AG04450 (cell line): ENCODE results near the gene MPHOSPH8. TPM values are rescaled to one million over a fixed set of nuclear protein-coding genes. Genes with fewer than 3 reads are reported as not detected.

ENCODE experiments used
- CTCF ChIA-PET: fragments of 300-600, 350-600 bp; formaldehyde crosslinking; extraction: SDS; loops from one replicate; lab custom pipeline; 2022; ENCODE audit warnings: antibody characterized with exemption, inconsistent platforms; lab: Charles Lee
- POLR2A ChIA-PET: fragments of 350-600 bp; formaldehyde crosslinking; extraction: SDS; loops from one replicate; lab custom pipeline; 2021; ENCODE audit warnings: antibody characterized with exemption, inconsistent platforms; lab: Yijun Ruan, JAX
- DNase-seq: peaks from one replicate; pipeline ENCODE4 v3.0.0-alpha.2; 2011; ENCODE audit warnings: low read depth, low spot score
- H3K27ac ChIP-seq: one replicate; pipeline ENCODE4 v1.5.1; 2012; ENCODE audit warnings: low read depth, low read length, control low read depth
- H3K27me3 ChIP-seq: one replicate; pipeline ENCODE4 v1.6.0; 2012; ENCODE audit warnings: low read length; ENCODE audit not compliant: control insufficient read depth, insufficient read depth
- H3K4me3 ChIP-seq: 2 replicates; pipeline ENCODE4 v1.5.1; 2011; ENCODE audit warnings: mild to moderate bottlenecking, low read depth, low read length, control low read depth
- H3K9me3 ChIP-seq: 2 replicates; pipeline ENCODE4 v1.5.1; 2012; ENCODE audit warnings: low read length; ENCODE audit not compliant: control insufficient read depth, insufficient read depth
- polyA plus RNA-seq: library from polyadenylated mRNA; depleted of rRNA; stranded (reverse); fragments of >200 nt; gene quantifications from 2 replicates; pipeline ENCODE4 v1.2.3, GENCODE V29; 2011
- TF ChIP-seq, protein P1 (sequence below): IDR thresholded peaks from 2 replicates; pipeline ENCODE4 v1.5.1; 2011; ENCODE audit warnings: low read depth, low read length, control low read depth, inconsistent platforms

Gene MPHOSPH8
- polyA plus RNA-seq, 1 experiment, result 24.8 TPM

DNA sequence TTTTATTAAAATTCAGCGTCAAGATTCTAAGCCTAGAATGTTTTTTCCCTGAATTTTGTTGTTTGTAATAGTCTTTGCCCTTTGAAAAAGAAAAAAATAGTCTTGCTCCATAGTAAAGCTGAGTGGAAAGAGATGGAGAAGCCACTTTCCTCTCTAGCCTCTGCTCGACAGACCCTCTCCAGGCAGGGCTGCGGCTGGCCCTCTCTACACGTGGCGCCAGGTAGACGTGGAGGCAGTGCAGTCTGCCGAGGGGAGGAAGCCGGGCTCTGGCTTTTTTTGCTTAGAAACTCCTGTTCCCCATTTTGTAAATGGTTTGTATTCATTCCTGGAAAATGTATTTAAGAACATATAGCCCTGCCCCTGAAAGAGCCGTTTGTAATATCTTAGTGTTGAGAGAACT, 35.3 kb downstream of the MPHOSPH8 start:
- ChIA-PET POLR2A (no interaction called here), CTCF (interaction anchor here (0.6 kb wide), 1 partner anchor 376 kb away, joined by 6 read pairs; no protein-coding TSS in a partner anchor)
- TF ChIP-seq, protein P1, sequence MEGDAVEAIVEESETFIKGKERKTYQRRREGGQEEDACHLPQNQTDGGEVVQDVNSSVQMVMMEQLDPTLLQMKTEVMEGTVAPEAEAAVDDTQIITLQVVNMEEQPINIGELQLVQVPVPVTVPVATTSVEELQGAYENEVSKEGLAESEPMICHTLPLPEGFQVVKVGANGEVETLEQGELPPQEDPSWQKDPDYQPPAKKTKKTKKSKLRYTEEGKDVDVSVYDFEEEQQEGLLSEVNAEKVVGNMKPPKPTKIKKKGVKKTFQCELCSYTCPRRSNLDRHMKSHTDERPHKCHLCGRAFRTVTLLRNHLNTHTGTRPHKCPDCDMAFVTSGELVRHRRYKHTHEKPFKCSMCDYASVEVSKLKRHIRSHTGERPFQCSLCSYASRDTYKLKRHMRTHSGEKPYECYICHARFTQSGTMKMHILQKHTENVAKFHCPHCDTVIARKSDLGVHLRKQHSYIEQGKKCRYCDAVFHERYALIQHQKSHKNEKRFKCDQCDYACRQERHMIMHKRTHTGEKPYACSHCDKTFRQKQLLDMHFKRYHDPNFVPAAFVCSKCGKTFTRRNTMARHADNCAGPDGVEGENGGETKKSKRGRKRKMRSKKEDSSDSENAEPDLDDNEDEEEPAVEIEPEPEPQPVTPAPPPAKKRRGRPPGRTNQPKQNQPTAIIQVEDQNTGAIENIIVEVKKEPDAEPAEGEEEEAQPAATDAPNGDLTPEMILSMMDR, result no peak
- Histone ChIP-seq H3K9me3 (no peaks in the 10 kb centered on the region; the same call in 1 of the 2 replicates), H3K4me3 (no peak overlapping the region), H3K27me3 (no peaks in the 10 kb centered on the region), H3K27ac (no peak overlapping the region)
- DNase-seq, result no peak

DNA sequence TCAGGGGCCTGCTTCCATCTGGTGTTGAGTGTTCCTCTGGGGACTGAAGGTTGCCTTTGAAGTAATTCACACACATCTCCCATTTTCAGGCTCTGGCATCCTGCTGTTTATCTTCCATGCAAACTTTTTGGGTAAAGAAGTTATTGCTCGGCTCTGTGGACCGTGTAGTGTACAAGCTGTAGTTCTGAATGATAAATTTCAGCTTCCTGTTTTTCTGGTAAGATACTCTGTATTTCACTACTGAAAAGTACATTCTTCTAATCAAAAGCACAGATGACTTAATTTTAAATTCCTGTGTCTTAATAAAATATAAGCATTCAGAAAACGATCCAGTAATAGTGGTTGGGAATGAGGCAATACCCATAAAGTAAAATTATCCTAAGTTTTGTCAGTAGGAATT, 36.7 kb downstream of the MPHOSPH8 start:
- TF ChIP-seq, protein P1, result no peak
- no peak for DNase-seq
- ChIA-PET POLR2A (no interaction called here), CTCF (no interaction called here)
- H3K4me3 ChIP-seq, result no peak overlapping the region
- no peak overlapping the region for H3K27ac ChIP-seq
- H3K9me3 ChIP-seq, result no peaks in the 10 kb centered on the region
- H3K27me3 ChIP-seq, result no peaks in the 10 kb centered on the region

DNA sequence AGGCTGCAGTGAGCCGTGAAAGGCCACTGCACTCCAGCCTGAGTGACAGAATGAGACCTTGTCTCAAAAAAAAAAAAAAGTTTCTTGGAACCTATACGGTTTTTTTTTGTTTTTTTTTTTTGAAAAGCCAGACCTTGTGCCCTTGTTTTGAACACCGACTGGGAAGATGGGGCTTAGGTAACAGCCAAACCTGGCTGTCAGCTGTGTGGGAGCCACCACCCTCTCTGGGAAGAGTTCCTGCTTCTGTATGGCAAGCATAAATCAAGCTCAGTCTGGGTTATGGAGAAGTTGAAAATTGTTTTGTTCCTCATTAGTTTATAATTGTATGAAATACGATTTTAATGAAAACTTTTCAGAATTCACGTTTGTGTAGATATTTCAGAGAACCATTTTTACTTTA, 39.5 kb downstream of the MPHOSPH8 start:
- no peak overlapping the region for H3K27ac ChIP-seq

DNA sequence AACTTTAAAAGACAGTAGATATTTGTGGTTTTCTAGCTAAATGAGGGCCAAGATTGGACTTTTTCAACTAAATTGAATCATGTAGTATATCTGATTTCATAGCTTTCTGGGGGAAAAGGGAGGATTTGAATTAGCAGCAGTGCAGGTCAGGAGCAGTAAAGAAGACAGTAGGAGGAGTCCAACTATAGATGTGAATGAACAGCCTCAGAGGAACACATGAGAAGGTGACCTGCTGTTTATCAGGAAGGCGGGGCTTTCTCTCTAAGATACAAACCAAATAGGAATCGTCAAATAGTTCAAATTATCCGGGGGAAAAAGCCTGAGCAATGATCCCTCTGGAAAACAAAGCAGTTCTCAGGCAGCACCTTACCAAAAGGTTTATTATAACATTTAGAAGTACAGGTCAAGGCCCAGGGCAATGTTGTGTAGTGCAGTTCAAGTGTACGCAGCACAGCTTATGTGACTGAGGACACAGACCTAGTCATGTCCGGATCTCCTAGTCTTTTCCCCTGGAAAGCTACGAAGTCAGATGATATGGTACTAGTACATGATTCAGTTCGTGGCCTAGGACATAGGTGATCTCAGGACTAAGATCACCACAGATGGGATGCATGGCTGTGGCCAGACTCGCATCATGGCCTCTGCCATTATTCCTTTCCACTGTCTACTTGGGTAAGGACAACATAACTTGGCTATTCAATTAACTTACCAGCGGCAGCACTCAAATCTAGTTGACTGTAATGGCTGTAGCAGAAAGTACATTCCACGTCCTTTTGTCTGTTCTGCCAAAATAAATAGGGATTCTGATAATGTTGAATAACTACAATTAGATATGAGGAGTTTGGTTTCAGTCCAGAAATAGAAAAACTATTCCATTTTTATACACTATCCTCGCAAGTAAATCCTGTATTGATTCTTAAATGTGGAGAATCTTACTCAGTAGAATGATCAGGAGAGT, 40.3 kb downstream of the MPHOSPH8 start:
- CTCF ChIA-PET, result no interaction called here
- DNase-seq, result no peak
- TF ChIP-seq, protein P1, result no peak
- H3K4me3 ChIP-seq, result no peak overlapping the region
- POLR2A ChIA-PET, result no interaction called here
- no peak overlapping the region for H3K27ac ChIP-seq
- no peaks in the 10 kb centered on the region for H3K27me3 ChIP-seq
- no peaks in the 10 kb centered on the region for H3K9me3 ChIP-seq

More for the DNA sequence above, 39.5 kb downstream of the MPHOSPH8 start:
- Histone ChIP-seq H3K27me3 (no peaks in the 10 kb centered on the region), H3K9me3 (no peaks in the 10 kb centered on the region), H3K4me3 (no peak overlapping the region)
- CTCF ChIA-PET, result no interaction called here
- POLR2A ChIA-PET, result no interaction called here
- TF ChIP-seq, protein P1, result no peak
- no peak for DNase-seq

DNA sequence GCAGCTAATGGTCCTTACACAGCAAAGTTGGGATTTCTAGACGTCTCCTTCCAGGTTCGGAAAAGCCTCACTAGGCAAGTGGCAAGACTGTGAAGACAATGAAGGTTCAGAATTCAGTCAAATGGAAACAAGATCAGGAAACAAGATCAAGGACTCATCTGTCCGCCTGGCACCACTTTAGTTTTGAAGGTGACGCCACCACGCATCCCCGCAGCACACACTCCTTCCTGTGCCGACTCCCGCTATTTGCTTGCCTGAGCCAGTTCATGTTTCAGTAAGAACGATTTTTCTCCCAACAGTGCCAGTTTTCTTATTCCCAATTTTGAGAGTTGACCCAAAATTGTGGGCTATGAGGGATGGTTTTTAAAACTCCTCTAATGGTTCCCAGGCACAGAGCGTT, 41.4 kb downstream of the MPHOSPH8 start:
- no peaks in the 10 kb centered on the region for H3K27me3 ChIP-seq
- CTCF ChIA-PET, result no interaction called here
- no peaks in the 10 kb centered on the region for H3K9me3 ChIP-seq
- H3K27ac ChIP-seq, result no peak overlapping the region
- no peak for DNase-seq
- TF ChIP-seq, protein P1, result no peak
- POLR2A ChIA-PET, result no interaction called here
- H3K4me3 ChIP-seq, result no peak overlapping the region
